IPS-18c (cell line): ENCODE data around the gene TUBA3D.
"Not testable (repeated sequence)": the region's sequence is repeated elsewhere in the genome, so short reads cannot be mapped to it uniquely, and the experiment has no call there.

Experiments
- H3K4me3 ChIP-seq: 2 replicates; pipeline ENCODE4 v1.7.0; 2013; ENCODE audit warnings: low read depth, mild to moderate bottlenecking, low read length, moderate library complexity; ENCODE audit not compliant: insufficient read depth
- H3K9me3 ChIP-seq: one replicate; pipeline ENCODE4 v1.6.1; 2013; ENCODE audit warnings: mild to moderate bottlenecking, low read length, moderate library complexity; ENCODE audit not compliant: control insufficient read depth, insufficient read depth

Gene TUBA3D

GRCh38 chr2:131503587-131503986 lies 27.7 kb downstream of the TUBA3D start:
- H3K9me3 ChIP-seq, H3K4me3 ChIP-seq: not testable (repeated sequence)

DNA sequence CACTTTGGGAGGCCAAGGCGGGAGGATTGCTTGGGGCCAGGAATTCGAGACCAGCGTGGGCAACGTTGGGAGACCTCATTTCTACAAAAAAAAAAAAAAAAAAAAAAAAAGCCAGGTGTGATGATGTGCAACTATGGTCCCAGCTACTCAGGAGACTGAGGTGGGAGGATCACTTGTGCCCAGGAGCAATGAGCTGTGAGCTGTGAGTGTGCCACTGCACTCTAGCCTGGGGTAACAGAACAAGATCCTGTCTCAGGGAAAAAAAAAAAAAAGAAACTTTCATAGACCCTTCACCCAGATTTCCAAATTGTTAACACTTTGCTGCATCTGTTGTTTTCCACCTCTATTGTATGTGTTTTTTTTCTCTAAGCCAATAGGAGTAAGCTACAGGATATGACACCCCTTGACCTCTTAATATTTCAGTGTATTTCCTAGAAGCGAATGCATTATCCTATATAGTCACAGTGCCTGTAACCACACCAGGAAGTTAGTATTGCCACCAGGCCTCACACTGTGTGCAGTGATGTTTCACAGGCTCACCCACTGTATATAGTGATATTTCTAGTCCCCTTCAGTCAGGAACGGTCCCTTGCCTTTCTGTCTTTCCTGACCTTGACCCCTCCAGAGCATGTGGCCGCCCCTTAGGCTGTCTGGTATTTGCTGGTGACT lies 28.3 kb downstream of the TUBA3D start:
- H3K4me3 ChIP-seq, H3K9me3 ChIP-seq: not testable (repeated sequence)

- Histone ChIP-seq H3K4me3 (no peak overlapping the region), H3K9me3 (no peaks in the 10 kb centered on the region)
These were observed 33.7 kb downstream of the TUBA3D start for GRCh38 chr2:131509615-131510014.

- not testable (repeated sequence) for H3K4me3 ChIP-seq, H3K9me3 ChIP-seq
These were observed 35.5 kb downstream of the TUBA3D start for GRCh38 chr2:131511291-131511968.

- H3K9me3 ChIP-seq, H3K4me3 ChIP-seq: not testable (repeated sequence)
These were observed 36.3 kb downstream of the TUBA3D start for GRCh38 chr2:131511969-131512870.

GRCh38 chr2:131514408-131515166 lies 38.7 kb downstream of the TUBA3D start:
- not testable (repeated sequence) for H3K9me3 ChIP-seq

GRCh38 chr2:131515235-131515634 lies 39.3 kb downstream of the TUBA3D start:
- H3K4me3 ChIP-seq, H3K9me3 ChIP-seq: not testable (repeated sequence)

More at GRCh38 chr2:131514408-131515166, 38.7 kb downstream of the TUBA3D start:
- H3K4me3 ChIP-seq, result not testable (repeated sequence)

DNA sequence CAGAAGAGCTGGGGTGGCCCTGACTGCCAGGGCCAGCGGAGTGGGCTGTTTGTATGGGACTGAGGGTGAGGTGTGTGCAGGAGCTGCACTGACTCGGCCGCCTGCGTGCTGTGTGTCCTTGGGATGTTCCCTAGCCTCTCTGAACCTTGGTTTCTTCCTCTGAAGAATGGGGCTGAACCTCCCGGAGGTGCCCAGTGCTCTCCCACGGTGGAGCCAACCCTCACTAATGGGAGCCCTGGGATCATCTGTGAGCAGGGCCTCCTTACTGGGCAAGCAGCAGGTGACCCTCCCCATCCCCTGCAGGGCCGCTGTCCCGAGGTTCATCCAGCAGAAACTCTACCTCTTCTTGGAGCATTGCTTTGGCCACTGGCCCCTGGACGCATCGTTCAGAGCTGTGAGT lies 40.1 kb downstream of the TUBA3D start:
- Histone ChIP-seq H3K4me3 (no peak overlapping the region), H3K9me3 (peaks cover 2% of the 10 kb centered on the region)

- not testable (repeated sequence) for H3K9me3 ChIP-seq, H3K4me3 ChIP-seq
These were observed 40.7 kb downstream of the TUBA3D start for GRCh38 chr2:131516621-131517020.

GRCh38 chr2:131517106-131517831 lies 41.4 kb downstream of the TUBA3D start:
- peaks cover 2% of the 10 kb centered on the region for H3K9me3 ChIP-seq

DNA sequence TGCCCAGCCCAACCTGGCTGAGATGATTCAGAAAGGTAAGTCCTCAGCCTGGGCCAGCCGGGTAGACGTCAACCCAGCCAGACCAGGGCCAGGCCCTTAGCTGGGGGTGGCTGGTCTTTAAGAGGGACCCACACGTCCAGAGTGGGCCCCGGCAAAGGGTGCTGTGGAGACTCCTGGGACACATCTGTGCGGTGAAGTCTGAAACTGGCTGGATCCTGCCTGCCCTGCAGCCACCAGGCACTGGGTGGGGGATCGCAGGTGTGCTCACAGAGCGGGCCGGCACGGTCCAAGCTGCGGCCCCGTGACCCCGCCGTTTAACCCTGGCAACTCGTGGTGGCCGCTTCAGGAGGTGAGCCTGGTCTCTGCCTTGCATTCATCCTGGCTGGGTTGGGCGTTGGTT lies 41.9 kb downstream of the TUBA3D start:
- not testable (repeated sequence) for H3K9me3 ChIP-seq, H3K4me3 ChIP-seq

More at GRCh38 chr2:131517106-131517831, 41.4 kb downstream of the TUBA3D start:
- no peak overlapping the region for H3K4me3 ChIP-seq

DNA sequence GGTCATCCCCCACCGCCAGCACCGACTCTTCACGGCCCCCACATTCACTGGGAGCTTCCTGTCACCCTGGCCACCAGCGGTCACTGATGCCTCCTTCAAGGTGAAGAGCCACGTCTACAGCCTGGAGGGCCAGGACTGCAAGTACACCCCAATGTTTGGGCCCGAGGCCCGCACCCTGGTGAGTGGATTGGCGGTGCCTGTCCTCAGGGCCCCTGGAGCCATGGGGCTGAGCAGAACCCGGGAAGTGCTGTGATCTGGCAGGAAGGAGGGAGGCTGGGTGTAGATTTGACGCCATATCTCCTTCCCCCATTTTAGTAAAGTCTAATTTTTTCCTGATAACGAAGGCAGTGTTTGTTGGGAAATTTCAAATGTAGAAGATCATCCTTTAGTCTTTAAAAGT lies 42.6 kb downstream of the TUBA3D start:
- H3K4me3 ChIP-seq, H3K9me3 ChIP-seq: not testable (repeated sequence)

GRCh38 chr2:131519466-131519865 lies 43.5 kb downstream of the TUBA3D start:
- Histone ChIP-seq H3K9me3 (peaks cover 2% of the 10 kb centered on the region), H3K4me3 (no peak overlapping the region)

GRCh38 chr2:131519871-131520470 lies 44.1 kb downstream of the TUBA3D start:
- not testable (repeated sequence) for H3K9me3 ChIP-seq, H3K4me3 ChIP-seq

DNA sequence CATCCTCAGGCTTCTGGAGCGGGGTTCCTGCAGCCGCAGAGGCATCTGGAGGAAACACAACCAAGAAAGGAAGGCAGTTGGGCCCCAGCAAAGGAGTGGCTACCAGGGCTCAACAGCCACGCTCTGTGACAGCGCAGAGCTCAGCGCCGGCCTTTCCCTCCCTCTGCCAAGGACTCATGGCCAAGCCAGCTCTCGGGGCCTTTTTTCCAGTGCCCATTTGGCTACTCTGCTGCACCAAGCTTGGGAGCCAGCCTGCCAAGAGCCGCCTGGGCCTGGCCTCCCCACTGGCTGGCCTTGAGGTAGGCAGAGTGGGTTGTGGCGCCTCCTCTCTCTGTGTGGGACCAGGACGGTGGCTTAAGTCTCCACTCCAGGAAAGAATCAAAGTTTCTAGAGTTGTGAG lies 44.6 kb downstream of the TUBA3D start:
- peaks cover 2% of the 10 kb centered on the region for H3K9me3 ChIP-seq
- H3K4me3 ChIP-seq, result no peak overlapping the region

DNA sequence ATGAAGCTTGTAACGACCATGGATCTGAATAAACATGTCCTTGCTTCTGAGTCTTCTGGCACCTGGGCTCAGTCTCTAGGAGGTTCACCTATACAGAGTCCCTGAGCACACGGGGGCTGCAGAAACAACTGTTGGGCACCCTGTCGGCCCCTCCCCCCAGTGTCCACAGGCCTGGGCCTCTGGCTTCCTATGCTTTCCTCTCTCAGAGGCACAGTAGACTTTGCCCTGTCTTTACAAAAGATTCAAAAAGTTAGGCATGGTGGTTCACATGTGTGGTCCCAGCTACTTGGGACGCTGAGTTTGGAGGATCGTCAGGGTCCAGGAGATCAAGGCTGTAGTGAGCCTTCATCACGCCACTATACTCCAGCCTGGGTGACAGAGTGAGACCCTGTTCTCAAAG lies 45.6 kb downstream of the TUBA3D start:
- H3K9me3 ChIP-seq, H3K4me3 ChIP-seq: not testable (repeated sequence)
